CD14-positive monocyte (primary cell): Measurements from ENCODE around the gene KIF13A. TPM values are rescaled to one million over a fixed set of nuclear protein-coding genes. Genes with fewer than 3 reads are reported as not detected.

Experiments
- DNase-seq, 3 donors: peaks; one replicate each; pipeline ENCODE4 v3.0.0-alpha.2; 2011 to 2022
- H2AFZ ChIP-seq: 2 replicates; pipeline ENCODE4 v1.6.0; 2012; ENCODE audit warnings: mild to moderate bottlenecking, low read depth, low read length, inconsistent platforms; ENCODE audit not compliant: insufficient read depth, poor library complexity, severe bottlenecking
- H3K27ac ChIP-seq, 2 donors: 1 replicate in 1 of 2; 2 replicates in 1 of 2; pipeline ENCODE4 v1.5.1; 2012 to 2013; ENCODE audit warnings: low read length in 2 of 2, control low read depth in 1 of 2, inconsistent platforms in 1 of 2, low read depth in 1 of 2, mild to moderate bottlenecking in 1 of 2
- H3K27me3 ChIP-seq, 2 donors: one replicate each; pipeline versions ENCODE4 v1.6.0 to v1.6.1; 2011 to 2013; ENCODE audit warnings: low read length in 2 of 2; ENCODE audit not compliant: control insufficient read depth in 2 of 2, insufficient read depth in 2 of 2
- H3K36me3 ChIP-seq, 2 donors: replicated peaks in 1 of 2; 1 replicate in 1 of 2; 2 replicates in 1 of 2; pipeline versions ENCODE4 v1.5.1 to v1.6.1; 2012 to 2013; ENCODE audit warnings: low read length in 2 of 2, control low read depth in 1 of 2, inconsistent platforms in 1 of 2, mild to moderate bottlenecking in 1 of 2; ENCODE audit not compliant: insufficient read depth in 2 of 2, control insufficient read depth in 1 of 2
- H3K4me1 ChIP-seq, 2 donors: 1 replicate in 1 of 2; 2 replicates in 1 of 2; pipeline versions ENCODE4 v1.5.1 to v1.6.1; 2012 to 2013; ENCODE audit warnings: low read length in 2 of 2, control low read depth in 1 of 2, inconsistent platforms in 1 of 2, mild to moderate bottlenecking in 1 of 2, moderate library complexity in 1 of 2; ENCODE audit not compliant: insufficient read depth in 2 of 2, control insufficient read depth in 1 of 2
- H3K4me2 ChIP-seq: replicated peaks from 2 replicates; pipeline ENCODE3; 2012; ENCODE audit warnings: low read length, moderate library complexity, mild to moderate bottlenecking; ENCODE audit not compliant: poor library complexity, severe bottlenecking; ENCODE audit errors: extremely low read depth
- H3K4me3 ChIP-seq, 3 experiments: fragments of 200-600 bp in 1 of 3; sonication (generic) in 1 of 3; replicated peaks in 1 of 3; 1 replicate in 2 of 3; 2 replicates in 1 of 3; pipeline ENCODE4 v1.5.1; 2011 to 2013; ENCODE audit warnings: low read length in 3 of 3, mild to moderate bottlenecking in 3 of 3, control low read depth in 2 of 3, low read depth in 2 of 3, inconsistent platforms in 1 of 3, moderate library complexity in 1 of 3
- H3K79me2 ChIP-seq: 2 replicates; pipeline ENCODE4 v1.6.0; 2012; ENCODE audit warnings: mild to moderate bottlenecking, control low read depth, inconsistent platforms, low read length, moderate library complexity; ENCODE audit not compliant: insufficient read depth
- H3K9ac ChIP-seq: 2 replicates; pipeline ENCODE4 v1.6.0; 2017; ENCODE audit warnings: low read length, mild to moderate bottlenecking; ENCODE audit not compliant: insufficient read depth, poor library complexity, severe bottlenecking
- H3K9me3 ChIP-seq, 2 donors: replicated peaks in 1 of 2; 1 replicate in 1 of 2; 2 replicates in 1 of 2; pipeline versions ENCODE4 v1.5.1 to v1.6.1; 2012 to 2013; ENCODE audit warnings: low read length in 2 of 2, control low read depth in 1 of 2; ENCODE audit not compliant: control insufficient read depth in 1 of 2, insufficient read depth in 1 of 2
- H4K20me1 ChIP-seq: 2 replicates; pipeline ENCODE4 v1.6.0; 2012; ENCODE audit warnings: mild to moderate bottlenecking, low read length, control low read depth, moderate library complexity; ENCODE audit not compliant: insufficient read depth
- H3K27ac Mint-ChIP-seq, 7 donors: one replicate each; pipeline ENCODE4 v1.8.0; 2020; ENCODE audit warnings: mild to moderate bottlenecking in 7 of 7, mixed read lengths in 7 of 7, moderate library complexity in 6 of 7, inconsistent platforms in 2 of 7
- H3K27me3 Mint-ChIP-seq, 3 donors: one replicate each; pipeline ENCODE4 v1.8.0; 2021 to 2022; ENCODE audit warnings: low read depth in 3 of 3, mild to moderate bottlenecking in 3 of 3, mixed read lengths in 3 of 3, moderate library complexity in 3 of 3, inconsistent platforms in 1 of 3
- H3K36me3 Mint-ChIP-seq, 2 donors: one replicate each; pipeline ENCODE4 v1.8.0; 2020; ENCODE audit warnings: mixed read lengths in 2 of 2, inconsistent platforms in 1 of 2, mild to moderate bottlenecking in 1 of 2
- H3K4me1 Mint-ChIP-seq: one replicate; pipeline ENCODE4 v1.8.0; 2020; ENCODE audit warnings: mild to moderate bottlenecking, mixed read lengths
- H3K4me3 Mint-ChIP-seq, 2 donors: one replicate each; pipeline ENCODE4 v1.8.0; 2020; ENCODE audit warnings: mild to moderate bottlenecking in 2 of 2, mixed read lengths in 2 of 2, moderate library complexity in 1 of 2
- H3K9me3 Mint-ChIP-seq, 7 donors: one replicate each; pipeline ENCODE4 v1.8.0; 2020 to 2022; ENCODE audit warnings: mixed read lengths in 7 of 7, mild to moderate bottlenecking in 6 of 7, moderate library complexity in 6 of 7, inconsistent platforms in 2 of 7
- WGBS: methylation state at CpG from one replicate; pipeline ENCODE4 v1.1.5; 2013; ENCODE audit warnings: missing lambda C conversion rate; ENCODE audit not compliant: insufficient coverage; 5-methylcytosine and 5-hydroxymethylcytosine counted together
- intact Hi-C, 2 donors: fragments of 100-400 bp; cut with micrococcal nuclease; formaldehyde crosslinking; loops; one replicate each; pipeline versions ENCODE4 v1.15.0 to v1.15.1; 2023
- polyA plus RNA-seq, 3 donors: library from polyadenylated mRNA; depleted of rRNA in 1 of 3; unstranded in 2 of 3; stranded (reverse) in 1 of 3; fragments of 300-500 nt in 2 of 3; fragments of >200 nt in 1 of 3; fragmentation: Illumina TruSeq in 2 of 3; gene quantifications; 1 replicate in 2 of 3; 2 replicates in 1 of 3; pipeline ENCODE4 v1.2.3, GENCODE V29; 2012 to 2021
- TF ChIP-seq, protein P1 (sequence below): fragments of 200-600 bp; IDR thresholded peaks from one replicate; pipeline ENCODE4 v1.8.0; 2022; ENCODE audit warnings: antibody characterized with exemption, mild to moderate bottlenecking

The KIF13A gene
- polyA plus RNA-seq, 3 donors = 2.9 to 28.4 (median 6.0) TPM

DNA sequence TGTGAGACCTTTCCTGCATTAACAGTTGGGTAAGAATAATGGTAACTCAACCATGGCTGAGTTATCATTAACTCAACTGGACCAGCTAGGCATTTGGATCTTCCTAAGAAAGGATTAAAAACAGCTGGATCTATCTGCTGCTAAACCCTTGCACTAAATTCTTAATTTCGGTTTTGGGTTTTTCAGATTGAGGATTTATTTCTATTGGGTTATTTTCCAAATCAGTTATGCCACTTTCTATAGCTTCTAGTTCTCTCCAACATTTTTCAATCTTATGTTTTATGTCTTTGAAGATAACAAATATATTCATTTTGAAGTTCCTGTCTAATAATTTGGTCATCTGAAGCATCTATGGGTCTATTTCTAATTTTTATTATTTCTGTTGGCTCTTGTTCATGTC is 92.5 kb downstream of the KIF13A start:
- no peak overlapping the region for H2AFZ ChIP-seq
- DNase-seq = no peak
- H3K27me3 ChIP-seq = no peaks in the 10 kb centered on the region
- no peak overlapping the region for H3K27ac ChIP-seq
- peaks cover 16 to 23% of the 10 kb centered on the region in 2 donors for H3K4me1 ChIP-seq
- Mint-ChIP-seq H3K4me1 (peaks cover 29% of the 10 kb centered on the region), H3K27ac (no peak overlapping the region), H3K4me3 (no peak overlapping the region), H3K27me3 (peaks cover 0 to 2% (median 0%) of the 10 kb centered on the region in 3 donors), H3K9me3 (peaks cover 8 to 25% (median 20%) of the 10 kb centered on the region in 7 donors), H3K36me3 (peaks cover 31 to 48% of the 10 kb centered on the region in 2 donors)
- peaks cover 5% of the 10 kb centered on the region for H4K20me1 ChIP-seq
- peaks cover 29% of the 10 kb centered on the region for H3K79me2 ChIP-seq
- intact Hi-C loops = no loop called here
- no CpG with 5 or more reads among the region's 1 CpG for WGBS
- H3K4me2 ChIP-seq = no peak overlapping the region
- TF ChIP-seq, protein P1, sequence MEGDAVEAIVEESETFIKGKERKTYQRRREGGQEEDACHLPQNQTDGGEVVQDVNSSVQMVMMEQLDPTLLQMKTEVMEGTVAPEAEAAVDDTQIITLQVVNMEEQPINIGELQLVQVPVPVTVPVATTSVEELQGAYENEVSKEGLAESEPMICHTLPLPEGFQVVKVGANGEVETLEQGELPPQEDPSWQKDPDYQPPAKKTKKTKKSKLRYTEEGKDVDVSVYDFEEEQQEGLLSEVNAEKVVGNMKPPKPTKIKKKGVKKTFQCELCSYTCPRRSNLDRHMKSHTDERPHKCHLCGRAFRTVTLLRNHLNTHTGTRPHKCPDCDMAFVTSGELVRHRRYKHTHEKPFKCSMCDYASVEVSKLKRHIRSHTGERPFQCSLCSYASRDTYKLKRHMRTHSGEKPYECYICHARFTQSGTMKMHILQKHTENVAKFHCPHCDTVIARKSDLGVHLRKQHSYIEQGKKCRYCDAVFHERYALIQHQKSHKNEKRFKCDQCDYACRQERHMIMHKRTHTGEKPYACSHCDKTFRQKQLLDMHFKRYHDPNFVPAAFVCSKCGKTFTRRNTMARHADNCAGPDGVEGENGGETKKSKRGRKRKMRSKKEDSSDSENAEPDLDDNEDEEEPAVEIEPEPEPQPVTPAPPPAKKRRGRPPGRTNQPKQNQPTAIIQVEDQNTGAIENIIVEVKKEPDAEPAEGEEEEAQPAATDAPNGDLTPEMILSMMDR = no peak
- H3K9ac ChIP-seq = no peak overlapping the region
- peaks cover 27 to 41% of the 10 kb centered on the region in 2 donors for H3K36me3 ChIP-seq
- H3K4me3 ChIP-seq = no peak overlapping the region
- H3K9me3 ChIP-seq = peaks cover 12 to 23% of the 10 kb centered on the region in 2 donors

DNA sequence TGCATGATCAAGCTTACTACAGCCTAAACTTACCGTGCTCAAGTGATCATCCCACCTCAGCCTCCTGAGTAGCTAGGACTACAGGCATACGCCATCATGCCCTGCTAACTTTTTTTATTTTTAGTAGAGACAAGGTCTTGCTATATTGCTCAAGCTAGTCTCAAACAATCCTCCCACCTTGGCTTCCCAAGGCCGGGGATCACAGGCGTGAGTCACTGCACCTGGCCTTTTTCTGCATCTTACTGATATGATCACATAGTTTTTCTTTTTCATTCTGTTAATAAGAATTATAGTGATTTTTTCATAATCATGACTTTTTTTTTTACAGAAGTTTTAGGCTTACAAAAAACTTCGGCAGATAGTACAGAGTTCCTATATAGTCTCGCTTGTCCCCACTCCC is 93.2 kb downstream of the KIF13A start:
- Histone ChIP-seq H3K79me2 (peaks cover 29% of the 10 kb centered on the region), H3K36me3 (peaks cover 27 to 41% of the 10 kb centered on the region in 2 donors), H3K27ac (no peak overlapping the region), H3K27me3 (no peaks in the 10 kb centered on the region), H3K9ac (no peak overlapping the region), H3K9me3 (peaks cover 12 to 23% of the 10 kb centered on the region in 2 donors), H3K4me2 (no peak overlapping the region), H2AFZ (no peak overlapping the region), H3K4me3 (no peak overlapping the region), H3K4me1 (peaks cover 16 to 23% of the 10 kb centered on the region in 2 donors), H4K20me1 (peaks cover 5% of the 10 kb centered on the region)
- H3K27me3 Mint-ChIP-seq = peaks cover 0 to 2% (median 0%) of the 10 kb centered on the region in 3 donors
- H3K36me3 Mint-ChIP-seq = peaks cover 34 to 53% of the 10 kb centered on the region in 2 donors
- peaks cover 32% of the 10 kb centered on the region for H3K4me1 Mint-ChIP-seq
- intact Hi-C loops = no loop called here
- peak overlapping the region in 1 of 7 donors; percentile 41 for H3K27ac Mint-ChIP-seq
- H3K9me3 Mint-ChIP-seq = peaks cover 8 to 25% (median 20%) of the 10 kb centered on the region in 7 donors
- TF ChIP-seq, protein P1 = no peak
- WGBS = no CpG with 5 or more reads among the region's 6 CpGs
- H3K4me3 Mint-ChIP-seq = no peak overlapping the region
- no peak for DNase-seq
